ENCODE results near the gene PHF21B. TPM values are rescaled to one million over a fixed set of nuclear protein-coding genes. Genes with fewer than 3 reads are reported as not detected.

PHF21B gene
- total and polyA plus RNA-seq, 2 donors (not counting 3 experiments of a cell fraction or from before 2014, with no cell fraction given) = not detected

GRCh38 chr22:44956840-44957767, 52.7 kb downstream of the PHF21B start:
- FAIRE-seq = no peak
- no peaks in the 10 kb centered on the region for H3K4me1 ChIP-seq (ENCODE audit: control insufficient read depth, extremely low read depth, insufficient read depth, low read length)
- ChIA-PET POLR2A (no interaction called here), CTCF (no interaction called here)
- H3K79me2 ChIP-seq (ENCODE audit: control insufficient read depth, insufficient read depth, low read length) = no peaks in the 10 kb centered on the region
- no peaks in the 10 kb centered on the region for H3K9me3 ChIP-seq (replicated peaks; ENCODE audit: control insufficient read depth, insufficient read depth, low read length)
- no peak overlapping the region for H3K4me3 ChIP-seq (replicated peaks in 1 of 3; ENCODE audit: insufficient read depth in 1 of 3, low read depth in 1 of 3, low read length in 3 of 3)
- dilution Hi-C loops (cut with MboI; ENCODE audit: extremely low pct_ligation_motif_present, low sequenced_read_pairs) (no loop called here), intact Hi-C loops (cut with micrococcal nuclease) (no loop called here)
- H3K27ac ChIP-seq (ENCODE audit: insufficient read depth, low read depth, low read length) = no peak overlapping the region
- H3K9ac ChIP-seq (replicated peaks; ENCODE audit: extremely low read depth, insufficient read depth, low read length) = no peak overlapping the region
- no TSS peak for BruUV-seq (replicated peaks)
- no peaks in the 10 kb centered on the region for H4K20me1 ChIP-seq (replicated peaks; ENCODE audit: control insufficient read depth, extremely low read depth, insufficient read depth, low read length)
- H2AFZ ChIP-seq (ENCODE audit: low read depth, low read length) = no peak overlapping the region
- no peaks in the 10 kb centered on the region for H3K27me3 ChIP-seq (ENCODE audit: control insufficient read depth in 2 of 2, insufficient read depth in 2 of 2, low read length in 2 of 2)
- no peak for DNase-seq (ENCODE audit: low read depth, low spot score)
- TF ChIP-seq POLR2AphosphoS5 (IDR thresholded peaks at IDR 0.05; ENCODE audit: insufficient read depth, low read depth, low read length) (no peak), EZH2 (IDR thresholded peaks at IDR 0.05; ENCODE audit: borderline replicate concordance, low read depth, low read length, severe bottlenecking) (no peak), GATA2 (IDR thresholded peaks at IDR 0.05; ENCODE audit: insufficient read depth, insufficient read length, low read depth, low read length) (no peak), MYC (IDR thresholded peaks at IDR 0.05; ENCODE audit: low read depth, low read length) (no peak), FOS (IDR thresholded peaks at IDR 0.05; ENCODE audit: borderline replicate concordance, insufficient read depth, low read length) (no peak)
- no peak overlapping the region for H3K4me2 ChIP-seq (ENCODE audit: insufficient read depth, low read length)
- no peaks in the 10 kb centered on the region for H3K36me3 ChIP-seq (ENCODE audit: control insufficient read depth in 2 of 2, extremely low read depth in 1 of 2, insufficient read depth in 2 of 2, low read length in 2 of 2)
- no peaks in the 10 kb centered on the region for H3K9me1 ChIP-seq (replicated peaks; ENCODE audit: control insufficient read depth, extremely low read depth, insufficient read depth, low read length)

DNA sequence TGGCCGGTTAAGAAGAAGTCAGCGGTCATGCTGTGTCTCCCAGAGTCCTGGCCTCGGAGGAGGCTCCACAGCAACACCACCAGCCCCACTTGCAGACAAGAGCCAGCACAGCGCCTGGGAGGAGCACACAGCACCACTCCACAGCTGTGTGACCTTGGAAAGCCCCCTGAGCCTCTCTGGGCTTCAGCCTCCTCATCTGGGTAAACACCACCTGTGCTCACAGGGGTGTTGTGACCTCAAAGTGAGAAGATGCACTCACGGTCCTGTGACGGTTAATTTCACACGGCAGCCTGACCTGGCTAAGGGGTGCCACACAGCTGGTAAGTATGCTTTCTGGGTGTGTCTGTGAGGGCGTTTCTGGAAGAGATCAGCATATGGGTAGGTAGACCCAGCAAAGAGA, 54.7 kb downstream of the PHF21B start:
- no peak for TF ChIP-seq FOS (IDR thresholded peaks at IDR 0.05; ENCODE audit: borderline replicate concordance, insufficient read depth, low read length)
- TF ChIP-seq POLR2AphosphoS5 (IDR thresholded peaks at IDR 0.05; ENCODE audit: insufficient read depth, low read depth, low read length) = no peak
- no peak for TF ChIP-seq CTCF (IDR thresholded peaks at IDR 0.05; ENCODE audit: extremely low read depth in 1 of 2, insufficient read depth in 1 of 2, low read depth in 1 of 2, low read length in 2 of 2)
- TF ChIP-seq MYC (IDR thresholded peaks at IDR 0.05; ENCODE audit: low read depth, low read length) = no peak
- TF ChIP-seq, protein P1, sequence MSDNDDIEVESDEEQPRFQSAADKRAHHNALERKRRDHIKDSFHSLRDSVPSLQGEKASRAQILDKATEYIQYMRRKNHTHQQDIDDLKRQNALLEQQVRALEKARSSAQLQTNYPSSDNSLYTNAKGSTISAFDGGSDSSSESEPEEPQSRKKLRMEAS (IDR thresholded peaks at IDR 0.05; ENCODE audit: insufficient read depth, insufficient read length) = no peak
- no peak for TF ChIP-seq GATA2 (IDR thresholded peaks at IDR 0.05; ENCODE audit: insufficient read depth, insufficient read length, low read depth, low read length)
- TF ChIP-seq EZH2 (IDR thresholded peaks at IDR 0.05; ENCODE audit: borderline replicate concordance, low read depth, low read length, severe bottlenecking) = no peak
- no peak for TF ChIP-seq POLR2A (IDR thresholded peaks at IDR 0.05; ENCODE audit: low read depth, low read length)
- no peak for TF ChIP-seq JUN (IDR thresholded peaks at IDR 0.05; ENCODE audit: borderline replicate concordance, insufficient read depth, insufficient read length, low read depth)
- H3K4me3 ChIP-seq (replicated peaks in 1 of 3; ENCODE audit: insufficient read depth in 1 of 3, low read depth in 1 of 3, low read length in 3 of 3) = no peak overlapping the region
- ChIA-PET CTCF (no interaction called here), POLR2A (no interaction called here)
- no peak overlapping the region for H3K4me2 ChIP-seq (ENCODE audit: insufficient read depth, low read length)
- no peaks in the 10 kb centered on the region for H4K20me1 ChIP-seq (replicated peaks; ENCODE audit: control insufficient read depth, extremely low read depth, insufficient read depth, low read length)
- no peaks in the 10 kb centered on the region for H3K27me3 ChIP-seq (ENCODE audit: control insufficient read depth in 2 of 2, insufficient read depth in 2 of 2, low read length in 2 of 2)
- no peak overlapping the region for H3K9ac ChIP-seq (replicated peaks; ENCODE audit: extremely low read depth, insufficient read depth, low read length)
- intact Hi-C loops (cut with micrococcal nuclease) = no loop called here
- no peak overlapping the region for H2AFZ ChIP-seq (ENCODE audit: low read depth, low read length)
- H3K9me1 ChIP-seq (replicated peaks; ENCODE audit: control insufficient read depth, extremely low read depth, insufficient read depth, low read length) = no peaks in the 10 kb centered on the region
- no peaks in the 10 kb centered on the region for H3K36me3 ChIP-seq (ENCODE audit: control insufficient read depth in 2 of 2, extremely low read depth in 1 of 2, insufficient read depth in 2 of 2, low read length in 2 of 2)
- H3K27ac ChIP-seq (ENCODE audit: insufficient read depth, low read depth, low read length) = no peak overlapping the region
- FAIRE-seq (no peak), DNase-seq (ENCODE audit: low read depth, low spot score) (no peak)
- dilution Hi-C loops (cut with MboI; ENCODE audit: extremely low pct_ligation_motif_present, low sequenced_read_pairs) = no loop called here
- no TSS peak for BruUV-seq (replicated peaks)
- no peaks in the 10 kb centered on the region for H3K79me2 ChIP-seq (ENCODE audit: control insufficient read depth, insufficient read depth, low read length)
- no peaks in the 10 kb centered on the region for H3K9me3 ChIP-seq (replicated peaks; ENCODE audit: control insufficient read depth, insufficient read depth, low read length)
- H3K4me1 ChIP-seq (ENCODE audit: control insufficient read depth, extremely low read depth, insufficient read depth, low read length) = no peaks in the 10 kb centered on the region
